Measurements from ENCODE around the gene RAP2A. TPM values are rescaled to one million over a fixed set of nuclear protein-coding genes. Genes with fewer than 3 reads are reported as not detected.

The RAP2A gene
- total RNA-seq, 4 donors from 2014 or later, result 21.1 to 33.5 (median 26.6) TPM

- no peak overlapping the region for H3K4me3 ChIP-seq
- H3K27ac ChIP-seq, result no peak overlapping the region
- no peak for ATAC-seq
- WGBS, 2 donors (ENCODE audit: low coverage in 1 of 2), result 44 to 62% methylated on average over 2 of the region's 2 CpGs
- no peak for TF ChIP-seq POLR2A (IDR thresholded peaks at IDR 0.05)
- TF ChIP-seq POLR2AphosphoS5 (IDR thresholded peaks at IDR 0.05), result no peak
- no peak for TF ChIP-seq CTCF (IDR thresholded peaks at IDR 0.05)
- TF ChIP-seq EP300 (IDR thresholded peaks at IDR 0.05), result no peak
- no peaks in the 10 kb centered on the region for H3K9me3 ChIP-seq
- no peaks in the 10 kb centered on the region for H3K4me1 ChIP-seq
- no peaks in the 10 kb centered on the region for H3K27me3 ChIP-seq
- H3K36me3 ChIP-seq, result no peaks in the 10 kb centered on the region
Observed at GRCh38 chr13:97484301-97484700, 50.3 kb downstream of the RAP2A start.

DNA sequence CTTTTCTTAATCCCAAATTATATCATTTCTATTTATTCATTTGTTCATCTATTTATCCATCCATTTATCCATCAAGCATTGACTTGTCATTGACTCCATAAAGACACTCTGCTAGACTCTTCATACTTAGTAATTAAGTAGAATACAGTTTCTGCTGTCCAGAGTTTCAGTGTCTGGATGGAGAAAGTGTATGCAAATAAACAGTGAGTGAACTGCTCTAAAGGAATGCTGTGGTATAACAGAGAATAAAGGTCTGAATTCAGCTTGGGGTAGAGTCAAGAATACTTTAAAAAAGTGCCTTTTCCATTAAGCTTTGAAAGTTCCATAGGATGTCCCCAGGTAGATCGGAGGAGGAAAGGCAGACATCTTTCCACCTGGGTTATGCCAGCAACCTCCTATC lies 51.4 kb downstream of the RAP2A start:
- Histone ChIP-seq H3K4me1 (no peaks in the 10 kb centered on the region), H3K27me3 (no peaks in the 10 kb centered on the region), H3K9me3 (no peaks in the 10 kb centered on the region), H3K27ac (no peak overlapping the region), H3K36me3 (no peaks in the 10 kb centered on the region), H3K4me3 (no peak overlapping the region)
- no peak for ATAC-seq
- no peak for TF ChIP-seq POLR2AphosphoS5 (IDR thresholded peaks at IDR 0.05)
- TF ChIP-seq CTCF (IDR thresholded peaks at IDR 0.05), result no peak
- TF ChIP-seq EP300 (IDR thresholded peaks at IDR 0.05), result no peak
- 73 to 87% methylated on average over 1 of the region's 1 CpG for WGBS, 2 donors (ENCODE audit: low coverage in 1 of 2)

DNA sequence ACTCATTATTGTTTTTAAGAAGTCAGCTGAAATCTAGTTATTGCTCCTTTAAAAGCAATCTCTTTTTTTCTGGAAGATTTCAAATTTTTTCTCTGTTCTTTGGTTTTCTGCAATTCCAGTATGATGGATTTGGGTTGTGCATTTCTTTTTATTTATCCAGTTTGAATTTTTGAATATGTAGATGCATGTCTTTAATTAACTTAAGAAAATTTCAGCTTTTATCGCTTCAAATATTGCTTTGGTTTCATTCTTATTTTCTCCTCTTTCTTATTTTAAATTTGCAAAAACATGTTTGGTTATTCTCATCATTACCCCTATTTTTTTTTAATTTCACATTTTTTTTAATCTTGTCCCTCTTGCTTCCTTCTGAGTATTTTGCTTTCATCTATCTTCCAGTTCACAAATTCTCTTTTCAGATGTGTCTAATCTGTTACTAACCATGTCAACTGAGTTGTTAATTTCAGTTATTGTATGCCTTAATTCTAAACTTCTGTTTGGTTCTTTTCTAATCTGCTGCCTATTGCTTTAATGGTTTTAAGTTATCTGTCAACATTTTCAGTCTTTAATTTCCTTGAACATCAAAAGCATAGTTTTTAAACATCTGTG lies 56.8 kb downstream of the RAP2A start:
- Histone ChIP-seq H3K4me1 (no peaks in the 10 kb centered on the region), H3K9me3 (peaks cover 0 to 12% (median 0%) of the 10 kb centered on the region in 3 donors), H3K27ac (no peak overlapping the region), H3K36me3 (no peaks in the 10 kb centered on the region), H3K4me3 (no peak overlapping the region), H3K27me3 (no peaks in the 10 kb centered on the region)
- TF ChIP-seq CTCF (IDR thresholded peaks at IDR 0.05), result no peak
- no peak for TF ChIP-seq POLR2A (IDR thresholded peaks at IDR 0.05)
- TF ChIP-seq POLR2AphosphoS5 (IDR thresholded peaks at IDR 0.05), result no peak
- WGBS, 2 donors (ENCODE audit: low coverage in 1 of 2), result 100% methylated on average over 1 of the region's 1 CpG
- no peak for ATAC-seq

DNA sequence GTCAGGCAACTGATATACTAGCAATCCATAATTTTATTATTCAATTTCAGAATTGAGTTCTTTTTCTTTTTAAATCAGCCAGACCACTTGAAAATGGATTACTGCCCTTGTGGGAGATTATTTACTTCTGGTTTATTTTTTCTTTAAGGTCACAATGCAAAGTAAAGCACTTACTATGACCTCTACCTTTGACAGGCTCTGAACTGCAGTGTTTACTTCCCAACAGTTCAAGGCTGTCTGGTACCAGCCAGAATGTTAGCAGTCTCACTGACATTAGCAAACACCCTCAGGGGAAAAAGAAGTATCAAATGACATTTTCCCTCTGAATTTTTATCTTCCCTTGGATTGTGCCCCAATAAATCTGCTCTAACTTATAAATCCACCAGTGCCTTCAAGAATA lies 57.5 kb downstream of the RAP2A start:
- Histone ChIP-seq H3K9me3 (peaks cover 0 to 12% (median 0%) of the 10 kb centered on the region in 3 donors), H3K27me3 (no peaks in the 10 kb centered on the region), H3K4me1 (no peaks in the 10 kb centered on the region), H3K36me3 (no peaks in the 10 kb centered on the region), H3K4me3 (no peak overlapping the region), H3K27ac (no peak overlapping the region)
- TF ChIP-seq POLR2AphosphoS5 (IDR thresholded peaks at IDR 0.05) (no peak), EP300 (IDR thresholded peaks at IDR 0.05) (no peak), CTCF (IDR thresholded peaks at IDR 0.05) (no peak)
- no peak for ATAC-seq

DNA sequence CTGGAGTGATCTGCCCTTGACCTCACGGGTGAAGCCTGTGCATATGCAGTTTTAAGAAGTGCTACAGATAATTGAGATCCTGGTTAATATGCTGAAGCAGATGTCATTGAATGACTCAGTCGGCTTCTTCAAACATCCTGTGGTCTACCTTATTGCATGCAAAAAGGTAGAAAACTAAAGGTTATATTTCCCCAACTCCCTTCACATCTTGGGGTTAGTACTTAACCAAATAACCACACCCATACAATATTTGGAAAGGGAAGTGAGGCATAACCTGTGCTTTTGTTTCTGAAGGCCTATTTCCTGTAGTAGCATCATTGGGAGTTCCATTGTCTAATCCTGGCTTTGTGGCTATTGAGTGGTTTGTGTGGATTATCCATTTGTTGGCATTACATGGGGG lies 58.3 kb downstream of the RAP2A start:
- no peak overlapping the region for H3K27ac ChIP-seq
- no peak overlapping the region for H3K4me3 ChIP-seq
- no peaks in the 10 kb centered on the region for H3K27me3 ChIP-seq
- peaks cover 0 to 12% (median 0%) of the 10 kb centered on the region in 3 donors for H3K9me3 ChIP-seq
- WGBS, 2 donors (ENCODE audit: low coverage in 1 of 2), result 88 to 100% methylated on average over 1 to 2 of the region's 2 CpGs
- H3K36me3 ChIP-seq, result no peaks in the 10 kb centered on the region
- no peak for ATAC-seq
- TF ChIP-seq POLR2A (IDR thresholded peaks at IDR 0.05) (no peak), POLR2AphosphoS5 (IDR thresholded peaks at IDR 0.05) (no peak), CTCF (IDR thresholded peaks at IDR 0.05) (no peak), EP300 (IDR thresholded peaks at IDR 0.05) (no peak)
- no peaks in the 10 kb centered on the region for H3K4me1 ChIP-seq

Data from gastroesophageal sphincter (tissue), 4 donors.